ENCODE data around the gene CACNA1C.

CACNA1C gene

GRCh38 chr12:2112401-2112800 is 59.6 kb downstream of the CACNA1C start:
- no peak for TF ChIP-seq ZFX (IDR thresholded peaks at IDR 0.05)
- TF ChIP-seq CTCF (conservative IDR thresholded peaks at IDR 0.05): no peak
- no peak overlapping the region for H3K27ac ChIP-seq

GRCh38 chr12:2113119-2113912 is 60.5 kb downstream of the CACNA1C start:
- TF ChIP-seq ZFX (IDR thresholded peaks at IDR 0.05) (no peak), CTCF (conservative IDR thresholded peaks at IDR 0.05) (no peak)
- no peak overlapping the region for H3K27ac ChIP-seq

GRCh38 chr12:2114071-2114470 is 61.3 kb downstream of the CACNA1C start:
- TF ChIP-seq CTCF (conservative IDR thresholded peaks at IDR 0.05): no peak
- TF ChIP-seq ZFX (IDR thresholded peaks at IDR 0.05): no peak
- no peak overlapping the region for H3K27ac ChIP-seq

- TF ChIP-seq ZFX (IDR thresholded peaks at IDR 0.05) (no peak), CTCF (conservative IDR thresholded peaks at IDR 0.05) (no peak)
- H3K27ac ChIP-seq: no peak overlapping the region
Observed at GRCh38 chr12:2115101-2115845, 62.5 kb downstream of the CACNA1C start.

- H3K27ac ChIP-seq: no peak overlapping the region
- TF ChIP-seq CTCF (conservative IDR thresholded peaks at IDR 0.05) (no peak), ZFX (IDR thresholded peaks at IDR 0.05) (no peak)
Observed at GRCh38 chr12:2117541-2117940, 64.8 kb downstream of the CACNA1C start.

- no peak overlapping the region for H3K27ac ChIP-seq
- TF ChIP-seq CTCF (conservative IDR thresholded peaks at IDR 0.05) (no peak), ZFX (IDR thresholded peaks at IDR 0.05) (no peak)
Observed at GRCh38 chr12:2118061-2118460, 65.3 kb downstream of the CACNA1C start.

Data from C4-2B (cell line).